GM19193 (cell line): ENCODE data around the gene AP5B1.

Experiments used
- POLR2A ChIP-seq: IDR thresholded peaks from 4 replicates; pipeline ENCODE4 v1.6.1; 2011; ENCODE audit not compliant: insufficient read depth, insufficient read length; ENCODE audit errors: extremely low read depth

Gene AP5B1

DNA sequence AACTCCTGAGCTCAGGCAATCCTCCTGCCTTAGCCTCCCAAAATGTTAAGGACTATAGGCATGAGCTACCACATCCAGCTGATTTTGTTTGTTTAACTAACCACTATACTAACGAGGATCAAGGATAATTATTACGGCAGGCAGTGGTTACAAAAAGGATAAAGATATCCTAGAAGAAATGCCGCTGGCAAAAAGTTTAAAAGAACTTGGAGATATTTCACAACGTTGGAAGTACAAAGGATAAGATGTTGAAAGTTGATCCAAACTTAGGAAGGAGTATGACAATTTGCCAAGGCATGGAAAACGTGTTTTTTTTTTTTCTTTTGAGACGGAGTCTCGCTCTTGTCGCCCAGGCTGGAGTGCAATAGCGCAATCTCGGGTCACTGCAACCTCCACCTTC lies 13.4 kb downstream of the AP5B1 start:
- no peak for TF ChIP-seq POLR2A

DNA sequence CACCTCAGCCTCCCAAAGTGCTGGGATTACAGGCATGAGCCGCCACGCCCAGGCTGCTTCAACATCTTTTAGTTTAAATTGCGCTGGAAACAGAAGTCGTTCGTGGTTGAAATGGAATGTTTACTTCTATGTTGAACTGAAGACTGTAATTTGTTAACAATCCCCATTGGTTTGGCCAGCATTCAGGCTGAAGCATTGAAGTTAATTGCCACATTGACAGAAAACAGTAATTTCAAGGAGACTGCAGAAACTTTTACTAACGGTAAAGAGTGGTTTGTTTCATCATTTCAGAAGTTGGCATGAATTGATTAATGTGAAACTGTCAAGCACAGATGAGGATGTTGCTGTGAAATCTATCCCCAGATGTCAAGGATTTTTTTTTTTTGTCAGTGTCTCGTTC lies 14.2 kb downstream of the AP5B1 start:
- no peak for TF ChIP-seq POLR2A

DNA sequence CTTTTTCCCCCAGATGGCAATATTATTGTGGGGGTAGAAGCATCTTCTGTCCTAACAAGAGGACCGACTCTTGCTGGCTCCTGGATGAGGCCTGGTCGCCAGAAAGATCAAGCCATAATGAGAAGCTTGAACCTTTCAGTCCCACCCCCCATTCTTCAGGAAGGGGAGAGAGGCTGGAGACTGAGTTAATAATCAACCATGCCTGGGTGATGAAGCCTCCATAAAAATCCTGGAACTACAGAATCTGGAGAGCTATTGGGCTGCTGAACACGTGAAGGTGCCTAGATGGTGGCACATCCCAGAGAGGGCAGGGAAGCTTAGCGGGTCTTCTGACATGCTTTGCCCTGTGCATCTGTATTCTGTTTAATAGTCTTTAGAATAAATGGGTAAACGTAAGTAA lies 16.3 kb downstream of the AP5B1 start:
- TF ChIP-seq POLR2A: no peak

DNA sequence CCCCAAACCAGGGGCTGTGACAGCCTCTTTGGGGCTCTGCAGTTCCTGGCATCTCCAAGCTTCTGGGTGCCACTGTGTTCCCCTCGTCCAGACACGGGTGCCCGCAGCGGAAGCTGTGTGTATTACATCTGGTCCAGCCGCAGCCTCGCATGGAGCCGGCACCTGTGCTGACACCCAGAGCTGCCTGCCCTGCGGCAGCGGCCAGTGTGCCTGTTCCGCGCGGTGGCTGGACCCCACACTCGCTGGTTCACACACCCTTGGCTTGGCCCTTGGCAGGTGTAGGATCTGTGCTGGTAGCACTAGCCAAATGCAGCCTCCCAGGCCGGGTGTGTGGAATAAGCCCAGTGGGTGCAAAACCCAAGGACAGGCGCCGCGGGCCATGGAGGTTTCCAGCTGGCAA lies 35.7 kb downstream of the AP5B1 start:
- no peak for TF ChIP-seq POLR2A

DNA sequence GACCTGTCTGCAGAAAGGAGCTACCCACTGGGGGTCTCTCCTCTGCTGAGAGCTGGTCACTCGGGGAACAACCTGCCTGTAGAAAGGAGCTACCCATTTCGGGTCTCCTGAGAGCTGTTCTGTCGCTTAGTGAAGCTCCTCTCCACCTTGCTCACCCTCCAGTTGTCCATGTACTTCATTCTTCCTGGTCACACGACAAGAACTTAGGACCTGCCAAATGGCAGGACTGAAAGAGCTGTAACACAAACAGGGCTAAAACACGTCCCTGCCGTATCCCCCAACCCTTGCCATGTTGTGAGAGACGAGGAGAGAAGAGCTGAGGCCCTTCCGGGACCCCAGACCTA lies 36.1 kb downstream of the AP5B1 start:
- TF ChIP-seq POLR2A: no peak

DNA sequence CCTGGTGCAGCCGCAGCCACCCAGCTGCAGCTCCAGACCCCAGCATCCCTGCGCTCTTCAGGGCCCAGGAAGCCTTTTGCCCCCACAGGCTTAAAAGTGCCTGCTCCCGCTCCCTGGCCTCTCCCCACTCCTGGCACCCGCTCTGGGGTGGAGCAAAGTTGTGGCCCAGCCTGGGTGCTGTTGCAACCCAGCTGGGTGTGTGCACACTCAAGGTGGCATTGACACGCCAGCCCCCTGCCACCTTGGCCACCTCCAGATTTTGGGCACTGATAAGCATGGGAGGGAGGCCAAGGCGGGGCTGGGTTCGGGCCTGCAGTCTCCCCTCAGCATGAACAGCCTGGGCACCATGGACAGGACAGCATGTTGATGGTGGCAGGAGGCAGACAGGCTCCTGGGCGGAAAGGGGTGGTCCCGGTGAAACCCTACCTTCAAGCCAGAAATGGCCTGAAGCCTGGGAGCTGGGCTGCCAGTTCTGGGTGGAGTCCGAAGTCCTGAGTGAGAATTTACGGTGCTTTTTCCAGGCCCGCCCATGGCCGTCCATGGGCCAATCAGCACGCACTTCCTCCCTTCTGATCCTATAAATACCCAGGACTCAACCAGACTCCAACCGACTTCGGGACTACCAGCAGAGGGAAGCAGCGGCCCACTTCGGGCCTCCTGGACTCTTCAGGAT lies 36.6 kb downstream of the AP5B1 start:
- TF ChIP-seq POLR2A: no peak

DNA sequence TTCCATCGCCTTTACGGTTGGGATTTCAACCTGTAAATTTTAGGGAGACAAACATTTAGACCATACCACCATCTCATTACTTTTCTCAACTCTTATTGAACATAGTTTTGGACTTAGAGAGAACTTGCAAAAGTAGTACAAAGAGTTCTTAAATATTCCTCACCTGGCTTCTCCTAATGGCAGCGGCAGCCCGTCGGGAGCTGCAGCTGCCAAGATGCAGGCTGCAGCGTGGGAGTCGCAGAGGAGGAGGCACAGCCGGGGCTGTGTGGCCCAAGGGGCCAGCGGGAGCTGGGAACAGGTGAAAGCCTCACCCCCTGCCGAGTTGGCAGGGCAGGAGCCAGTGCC lies 37.1 kb downstream of the AP5B1 start:
- TF ChIP-seq POLR2A: no peak

DNA sequence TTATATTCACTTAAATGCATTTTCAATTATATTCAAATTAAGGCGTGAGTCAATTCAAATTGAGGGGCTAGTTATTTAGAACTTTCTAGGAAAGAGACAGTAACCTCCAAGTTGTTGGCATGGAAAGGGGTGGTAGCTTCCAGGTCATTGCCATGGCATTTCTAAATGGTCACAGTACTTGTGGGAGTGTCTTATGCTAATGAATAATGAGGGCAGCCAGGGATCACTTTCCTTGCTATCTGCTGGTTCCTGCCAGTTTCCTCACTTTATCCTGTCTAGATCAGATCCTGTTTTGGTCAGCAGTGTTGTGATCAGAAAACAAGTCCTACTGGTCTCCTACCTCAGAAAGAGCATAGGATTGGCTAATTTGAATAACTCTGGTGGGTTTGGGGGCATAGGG lies 38.4 kb downstream of the AP5B1 start:
- TF ChIP-seq POLR2A: no peak

DNA sequence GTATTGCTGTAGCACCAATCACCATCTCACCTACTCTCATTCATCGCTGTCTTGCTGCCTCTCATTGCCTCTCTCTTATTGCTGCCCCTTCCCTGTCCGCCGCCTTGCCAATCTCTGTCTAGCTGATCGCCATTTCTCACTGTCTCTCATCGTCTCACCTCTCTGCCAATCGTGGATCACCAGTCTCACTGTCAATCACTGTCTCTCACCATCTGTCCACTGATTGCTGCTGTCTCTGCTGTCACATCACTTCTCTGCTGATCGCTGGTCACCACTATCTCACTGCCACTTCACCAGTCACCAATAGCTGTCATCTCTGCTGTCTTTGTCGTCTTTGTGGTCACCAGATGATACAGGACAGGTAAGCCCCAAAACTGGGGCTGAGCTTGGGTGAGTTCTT lies 39.6 kb downstream of the AP5B1 start:
- TF ChIP-seq POLR2A: no peak

DNA sequence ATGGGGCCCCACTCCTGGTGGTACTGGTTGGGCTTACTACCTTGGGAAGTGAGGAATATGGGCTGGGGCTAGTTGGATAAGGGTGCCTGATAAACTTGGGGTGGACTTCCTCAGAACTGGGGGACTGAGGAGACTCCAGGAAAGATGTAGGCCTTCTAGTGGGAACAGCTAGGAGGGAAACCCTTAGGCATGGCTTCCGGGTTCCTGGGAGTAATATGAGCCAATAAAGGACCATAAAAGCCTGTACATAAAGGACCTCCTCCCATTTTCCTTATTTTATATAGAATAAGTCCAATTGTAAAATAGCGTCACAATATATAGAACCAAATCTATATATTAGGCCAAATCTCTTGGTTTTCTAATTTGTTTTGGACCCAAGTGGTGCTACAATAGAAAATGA lies 41.8 kb downstream of the AP5B1 start:
- no peak for TF ChIP-seq POLR2A

DNA sequence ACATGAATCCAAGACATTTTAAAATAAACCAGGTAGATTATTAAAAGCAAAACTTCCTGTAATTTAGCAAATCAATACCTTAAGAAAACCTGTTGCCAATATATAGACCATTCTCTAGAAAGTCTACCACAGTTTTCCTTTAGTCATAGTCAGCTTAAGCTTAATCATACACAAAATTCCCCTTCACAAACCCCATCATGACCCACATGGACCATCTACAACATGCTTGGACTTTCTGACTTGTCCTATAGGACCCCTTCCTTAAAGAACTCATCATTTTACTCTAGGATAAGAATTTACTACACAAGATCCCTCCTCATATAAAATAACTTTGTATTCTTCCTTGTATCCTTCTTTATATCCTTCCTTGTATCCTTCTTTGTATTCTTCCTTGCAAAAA lies 44.0 kb downstream of the AP5B1 start:
- TF ChIP-seq POLR2A: no peak

DNA sequence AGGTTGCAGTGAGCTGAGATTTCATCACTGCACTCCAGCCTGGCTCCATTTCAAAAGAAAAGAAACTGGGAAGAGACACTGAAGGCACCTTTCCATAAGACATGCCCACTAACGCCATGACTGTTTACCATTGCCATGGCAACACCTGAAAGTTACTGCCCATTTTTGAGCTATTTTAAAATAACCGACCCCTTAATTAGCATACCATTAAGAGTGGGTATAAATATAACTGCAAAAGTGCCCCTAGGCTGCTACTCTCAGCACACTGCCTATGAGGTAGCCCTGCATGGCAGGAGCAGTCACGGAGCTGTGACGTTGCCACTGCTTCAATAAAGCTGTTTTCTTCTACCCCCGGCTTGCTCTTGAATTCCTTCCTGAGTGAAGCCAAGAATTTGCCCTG lies 50.3 kb downstream of the AP5B1 start:
- TF ChIP-seq POLR2A: no peak

DNA sequence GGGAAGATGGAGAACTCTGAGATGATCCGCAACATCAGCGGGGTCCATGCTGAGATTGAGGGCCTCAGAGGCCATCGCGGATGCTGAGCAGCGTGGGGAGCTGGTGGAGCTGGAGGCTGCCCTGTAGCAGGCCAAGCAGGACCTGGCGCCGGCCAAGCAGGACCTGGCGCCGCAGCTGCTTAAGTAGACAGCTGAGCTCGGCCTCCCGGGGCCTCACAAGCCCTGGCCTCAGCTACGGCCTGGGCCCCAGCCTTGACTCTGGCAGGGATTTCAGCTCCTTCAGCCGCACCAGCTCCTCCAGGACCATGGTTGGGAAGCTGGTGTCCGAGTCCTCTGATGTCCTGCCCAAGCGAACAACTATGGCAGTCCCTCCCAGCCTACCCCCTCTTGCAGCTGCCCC lies 52.9 kb downstream of the AP5B1 start:
- TF ChIP-seq POLR2A: no peak

DNA sequence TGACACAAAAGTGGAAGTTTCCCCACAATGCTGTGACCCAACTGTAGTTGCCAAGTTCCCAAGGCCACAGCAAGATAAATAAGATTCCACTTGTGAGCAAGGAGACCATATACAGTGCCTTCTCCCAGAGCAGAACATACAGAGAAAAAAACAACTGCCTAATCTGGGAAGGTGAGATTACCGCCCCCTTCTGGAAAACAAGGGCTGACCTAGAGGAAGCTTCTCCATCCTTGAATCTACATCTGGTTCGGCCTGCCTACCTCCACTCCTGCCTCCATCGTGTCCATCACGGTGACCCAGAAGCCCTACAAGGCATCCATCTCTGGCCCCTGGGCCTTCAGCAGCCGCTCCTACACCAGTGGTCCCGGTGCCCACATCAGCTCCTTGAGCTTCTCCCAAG lies 54.1 kb downstream of the AP5B1 start:
- TF ChIP-seq POLR2A: no peak
